Duodenal mucosa (tissue), 2 donors: ENCODE data around the gene XPO1.

ENCODE experiments used
- H3K27ac ChIP-seq: one replicate; pipeline ENCODE4 v1.7.0; 2013; ENCODE audit warnings: low read depth, low read length
- H3K27me3 ChIP-seq, 2 donors: one replicate each; pipeline ENCODE4 v1.7.0; 2013; ENCODE audit warnings: low read length in 2 of 2, control low read depth in 1 of 2; ENCODE audit not compliant: insufficient read depth in 2 of 2, control insufficient read depth in 1 of 2
- H3K36me3 ChIP-seq, 2 donors: one replicate each; pipeline ENCODE4 v1.7.0; 2013; ENCODE audit warnings: low read length in 2 of 2, control low read depth in 1 of 2; ENCODE audit not compliant: insufficient read depth in 2 of 2, control insufficient read depth in 1 of 2
- H3K4me1 ChIP-seq, 2 donors: one replicate each; pipeline ENCODE4 v1.7.0; 2013; ENCODE audit warnings: low read length in 2 of 2, control low read depth in 1 of 2; ENCODE audit not compliant: insufficient read depth in 2 of 2, control insufficient read depth in 1 of 2
- H3K4me3 ChIP-seq, 2 donors: one replicate each; pipeline ENCODE4 v1.7.0; 2013; ENCODE audit warnings: low read length in 2 of 2, low read depth in 1 of 2
- H3K9ac ChIP-seq, 2 donors: one replicate each; pipeline ENCODE4 v1.7.0; 2013; ENCODE audit warnings: low read length in 2 of 2, low read depth in 1 of 2
- H3K9me3 ChIP-seq, 2 donors: one replicate each; pipeline ENCODE4 v1.7.0; 2013; ENCODE audit warnings: low read length in 2 of 2, control low read depth in 1 of 2; ENCODE audit not compliant: control insufficient read depth in 1 of 2

The XPO1 gene

GRCh38 chr2:61536180-61536571 is 2.0 kb downstream of the XPO1 start:
- no peaks in the 10 kb centered on the region for H3K27me3 ChIP-seq
- peak overlapping the region; percentile 89 to 91 for H3K9ac ChIP-seq
- H3K9me3 ChIP-seq, result no peaks in the 10 kb centered on the region
- peaks cover 16 to 20% of the 10 kb centered on the region in 2 donors for H3K4me1 ChIP-seq
- H3K36me3 ChIP-seq, result no peaks in the 10 kb centered on the region
- peak overlapping the region; percentile 88 for H3K27ac ChIP-seq
- H3K4me3 ChIP-seq, result peak overlapping the region; percentile 92

- no peaks in the 10 kb centered on the region for H3K27me3 ChIP-seq
- H3K4me1 ChIP-seq, result peaks cover 16 to 20% of the 10 kb centered on the region in 2 donors
- H3K4me3 ChIP-seq, result peak overlapping the region; percentile 92
- H3K36me3 ChIP-seq, result no peaks in the 10 kb centered on the region
- H3K27ac ChIP-seq, result no peak overlapping the region
- no peaks in the 10 kb centered on the region for H3K9me3 ChIP-seq
- peak overlapping the region in 1 of 2 donors; percentile 91 for H3K9ac ChIP-seq
These were observed 2.7 kb downstream of the XPO1 start for GRCh38 chr2:61535449-61535848.

GRCh38 chr2:61534926-61535325 is 3.2 kb downstream of the XPO1 start:
- Histone ChIP-seq H3K36me3 (no peaks in the 10 kb centered on the region), H3K27ac (no peak overlapping the region), H3K9me3 (no peaks in the 10 kb centered on the region), H3K27me3 (no peaks in the 10 kb centered on the region), H3K9ac (peak overlapping the region in 1 of 2 donors; percentile 6), H3K4me3 (peak overlapping the region; percentile 92), H3K4me1 (peaks cover 16 to 25% of the 10 kb centered on the region in 2 donors)

- Histone ChIP-seq H3K36me3 (peaks cover 0 to 7% of the 10 kb centered on the region in 2 donors), H3K27ac (no peak overlapping the region), H3K9me3 (no peaks in the 10 kb centered on the region), H3K27me3 (no peaks in the 10 kb centered on the region), H3K4me1 (peaks cover 10 to 23% of the 10 kb centered on the region in 2 donors), H3K9ac (no peak overlapping the region), H3K4me3 (no peak overlapping the region)
These were observed 7.4 kb downstream of the XPO1 start for GRCh38 chr2:61530749-61531148.

- Histone ChIP-seq H3K4me3 (no peak overlapping the region), H3K4me1 (peaks cover 4 to 17% of the 10 kb centered on the region in 2 donors), H3K27me3 (no peaks in the 10 kb centered on the region), H3K9me3 (no peaks in the 10 kb centered on the region), H3K9ac (no peak overlapping the region), H3K36me3 (peaks cover 0 to 10% of the 10 kb centered on the region in 2 donors), H3K27ac (no peak overlapping the region)
These were observed 8.0 kb downstream of the XPO1 start for GRCh38 chr2:61529944-61530735.

GRCh38 chr2:61520261-61520660 is 17.9 kb downstream of the XPO1 start:
- no peak overlapping the region for H3K9ac ChIP-seq
- no peaks in the 10 kb centered on the region for H3K9me3 ChIP-seq
- no peaks in the 10 kb centered on the region for H3K27me3 ChIP-seq
- peaks cover 9 to 65% of the 10 kb centered on the region in 2 donors for H3K36me3 ChIP-seq
- H3K27ac ChIP-seq, result no peak overlapping the region
- H3K4me1 ChIP-seq, result no peaks in the 10 kb centered on the region
- H3K4me3 ChIP-seq, result no peak overlapping the region

GRCh38 chr2:61512768-61513398 is 25.3 kb downstream of the XPO1 start:
- no peaks in the 10 kb centered on the region for H3K9me3 ChIP-seq
- H3K27ac ChIP-seq, result no peak overlapping the region
- H3K4me3 ChIP-seq, result no peak overlapping the region
- no peaks in the 10 kb centered on the region for H3K4me1 ChIP-seq
- H3K36me3 ChIP-seq, result peaks cover 12 to 76% of the 10 kb centered on the region in 2 donors
- no peaks in the 10 kb centered on the region for H3K27me3 ChIP-seq
- H3K9ac ChIP-seq, result no peak overlapping the region

GRCh38 chr2:61510674-61511671 is 27.2 kb downstream of the XPO1 start:
- Histone ChIP-seq H3K9ac (no peak overlapping the region), H3K36me3 (peaks cover 6 to 66% of the 10 kb centered on the region in 2 donors), H3K4me3 (no peak overlapping the region), H3K27me3 (no peaks in the 10 kb centered on the region), H3K4me1 (no peaks in the 10 kb centered on the region), H3K27ac (no peak overlapping the region), H3K9me3 (no peaks in the 10 kb centered on the region)

- Histone ChIP-seq H3K4me3 (no peak overlapping the region), H3K36me3 (peaks cover 10 to 51% of the 10 kb centered on the region in 2 donors), H3K4me1 (no peaks in the 10 kb centered on the region)
These were observed 33.2 kb downstream of the XPO1 start for GRCh38 chr2:61504949-61505348.

More at GRCh38 chr2:61504949-61505348, 33.2 kb downstream of the XPO1 start:
- no peak overlapping the region for H3K27ac ChIP-seq
- H3K27me3 ChIP-seq, result no peaks in the 10 kb centered on the region
- H3K9me3 ChIP-seq, result no peaks in the 10 kb centered on the region
- H3K9ac ChIP-seq, result no peak overlapping the region
